HL-60 (cell line): ENCODE measurements around the gene C11orf91.

Source experiments
- GABPA ChIP-seq: IDR thresholded peaks from 2 replicates; pipeline ENCODE4 v1.6.1; 2012; ENCODE audit warnings: low read depth
- POLR2AphosphoS5 ChIP-seq: IDR thresholded peaks from 2 replicates; pipeline ENCODE4 v1.6.1; 2012; ENCODE audit warnings: low read depth
- REST ChIP-seq: IDR thresholded peaks from 2 replicates; pipeline ENCODE4 v1.6.1; 2012; ENCODE audit warnings: low read depth; ENCODE audit not compliant: insufficient replicate concordance
- SPI1 ChIP-seq: IDR thresholded peaks from 2 replicates; pipeline ENCODE4 v1.6.1; 2012; ENCODE audit warnings: low read depth, mild to moderate bottlenecking, borderline replicate concordance
- TF ChIP-seq, protein P1 (sequence below): IDR thresholded peaks from one replicate; pipeline ENCODE4 v1.5.1; 2011; ENCODE audit warnings: low read length, control low read depth, inconsistent platforms; ENCODE audit not compliant: insufficient read depth

- TF ChIP-seq REST (no peak), POLR2AphosphoS5 (no peak), SPI1 (no peak), GABPA (no peak)
- TF ChIP-seq, protein P1, sequence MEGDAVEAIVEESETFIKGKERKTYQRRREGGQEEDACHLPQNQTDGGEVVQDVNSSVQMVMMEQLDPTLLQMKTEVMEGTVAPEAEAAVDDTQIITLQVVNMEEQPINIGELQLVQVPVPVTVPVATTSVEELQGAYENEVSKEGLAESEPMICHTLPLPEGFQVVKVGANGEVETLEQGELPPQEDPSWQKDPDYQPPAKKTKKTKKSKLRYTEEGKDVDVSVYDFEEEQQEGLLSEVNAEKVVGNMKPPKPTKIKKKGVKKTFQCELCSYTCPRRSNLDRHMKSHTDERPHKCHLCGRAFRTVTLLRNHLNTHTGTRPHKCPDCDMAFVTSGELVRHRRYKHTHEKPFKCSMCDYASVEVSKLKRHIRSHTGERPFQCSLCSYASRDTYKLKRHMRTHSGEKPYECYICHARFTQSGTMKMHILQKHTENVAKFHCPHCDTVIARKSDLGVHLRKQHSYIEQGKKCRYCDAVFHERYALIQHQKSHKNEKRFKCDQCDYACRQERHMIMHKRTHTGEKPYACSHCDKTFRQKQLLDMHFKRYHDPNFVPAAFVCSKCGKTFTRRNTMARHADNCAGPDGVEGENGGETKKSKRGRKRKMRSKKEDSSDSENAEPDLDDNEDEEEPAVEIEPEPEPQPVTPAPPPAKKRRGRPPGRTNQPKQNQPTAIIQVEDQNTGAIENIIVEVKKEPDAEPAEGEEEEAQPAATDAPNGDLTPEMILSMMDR = no peak
These were observed 31.6 kb downstream of the C11orf91 start for GRCh38 chr11:33668951-33669596.
